Colonic mucosa (tissue), 4 donors: Measurements from ENCODE around the gene AKAP6. TPM values are rescaled to one million over a fixed set of nuclear protein-coding genes. Genes with fewer than 3 reads are reported as not detected.
A peak's percentile ranks its signal among the peaks of the same experiment; 100 is the strongest.

ENCODE experiments used
- DNase-seq: peaks from one replicate; pipeline ENCODE4 v3.0.0-alpha.2; 2020
- H3K27ac ChIP-seq: fragments of 200-600 bp; one replicate; pipeline ENCODE4 v1.8.0; 2021
- H3K27me3 ChIP-seq: fragments of 200-600 bp; one replicate; pipeline ENCODE4 v1.8.0; 2021
- H3K36me3 ChIP-seq: fragments of 200-600 bp; one replicate; pipeline ENCODE4 v1.8.0; 2021
- H3K4me1 ChIP-seq: fragments of 200-600 bp; one replicate; pipeline ENCODE4 v1.8.0; 2021; ENCODE audit warnings: mild to moderate bottlenecking
- H3K4me3 ChIP-seq: fragments of 200-600 bp; one replicate; pipeline ENCODE4 v1.8.0; 2021
- H3K9ac ChIP-seq, 2 donors: one replicate each; pipeline ENCODE4 v1.7.0; 2013; ENCODE audit warnings: control low read depth in 2 of 2, low read depth in 2 of 2, low read length in 2 of 2
- H3K9me3 ChIP-seq: fragments of 200-600 bp; one replicate; pipeline ENCODE4 v1.8.0; 2021
- CTCF ChIP-seq: fragments of 200-600 bp; IDR thresholded peaks from one replicate; pipeline ENCODE4 v1.8.0; 2022; ENCODE audit warnings: antibody characterized with exemption, mild to moderate bottlenecking
- intact Hi-C: fragments of 100-400 bp; cut with DNase I; formaldehyde crosslinking; loops from one replicate; pipeline ENCODE4 v1.14.1; 2022
- total RNA-seq, 2 donors: library from RNA; stranded (reverse); fragmentation: NEBNext Ultra II Directional in 1 of 2; extraction: Animal tissue kit (Norgen Biotek cat#: 25700) in 1 of 2; gene quantifications; one replicate each; pipeline ENCODE4 v1.2.1, GENCODE V29; 2021
- donor health status: healthy.
- donor health status: DM: no; HTN: no; CAD: no.
- donor health status: DM: no; HTN: no; CAD: no.

AKAP6 gene
- total RNA-seq, 2 donors from 2014 or later = 1.3 to 10.3 TPM

- intact Hi-C loops = no loop called here
- no peak for DNase-seq
- no peaks in the 10 kb centered on the region for H3K36me3 ChIP-seq
- H3K9me3 ChIP-seq = no peaks in the 10 kb centered on the region
- no peak overlapping the region for H3K9ac ChIP-seq
- no peaks in the 10 kb centered on the region for H3K4me1 ChIP-seq
- no peak for TF ChIP-seq CTCF
- no peak overlapping the region for H3K27ac ChIP-seq
- H3K27me3 ChIP-seq = no peaks in the 10 kb centered on the region
- H3K4me3 ChIP-seq = no peak overlapping the region
Observed at GRCh38 chr14:32414808-32415255, 85.7 kb downstream of the AKAP6 start.

GRCh38 chr14:32417956-32418552 lies 89.0 kb downstream of the AKAP6 start:
- no peak for TF ChIP-seq CTCF
- peak; percentile 49 for DNase-seq
- no peak overlapping the region for H3K27ac ChIP-seq
- intact Hi-C loops = no loop called here
- no peak overlapping the region for H3K9ac ChIP-seq
- no peaks in the 10 kb centered on the region for H3K9me3 ChIP-seq
- no peak overlapping the region for H3K4me3 ChIP-seq
- no peaks in the 10 kb centered on the region for H3K4me1 ChIP-seq
- no peaks in the 10 kb centered on the region for H3K27me3 ChIP-seq
- H3K36me3 ChIP-seq = no peaks in the 10 kb centered on the region

- Histone ChIP-seq H3K36me3 (no peaks in the 10 kb centered on the region), H3K9ac (no peak overlapping the region), H3K27me3 (no peaks in the 10 kb centered on the region), H3K4me1 (no peaks in the 10 kb centered on the region), H3K27ac (no peak overlapping the region), H3K9me3 (no peaks in the 10 kb centered on the region), H3K4me3 (no peak overlapping the region)
- DNase-seq = no peak
- no peak for TF ChIP-seq CTCF
- intact Hi-C loops = no loop called here
Observed at GRCh38 chr14:32419429-32419828, 90.3 kb downstream of the AKAP6 start.

GRCh38 chr14:32421781-32422180 lies 92.7 kb downstream of the AKAP6 start:
- TF ChIP-seq CTCF = no peak
- Histone ChIP-seq H3K4me3 (no peak overlapping the region), H3K9me3 (no peaks in the 10 kb centered on the region), H3K36me3 (no peaks in the 10 kb centered on the region), H3K4me1 (no peaks in the 10 kb centered on the region), H3K27me3 (no peaks in the 10 kb centered on the region), H3K27ac (no peak overlapping the region), H3K9ac (no peak overlapping the region)
- no peak for DNase-seq
- intact Hi-C loops = no loop called here

GRCh38 chr14:32422440-32422839 lies 93.3 kb downstream of the AKAP6 start:
- H3K36me3 ChIP-seq = no peaks in the 10 kb centered on the region
- no peak overlapping the region for H3K27ac ChIP-seq
- H3K27me3 ChIP-seq = no peaks in the 10 kb centered on the region
- TF ChIP-seq CTCF = no peak
- no peaks in the 10 kb centered on the region for H3K4me1 ChIP-seq
- intact Hi-C loops = no loop called here
- no peak overlapping the region for H3K9ac ChIP-seq
- DNase-seq = no peak
- no peaks in the 10 kb centered on the region for H3K9me3 ChIP-seq
- no peak overlapping the region for H3K4me3 ChIP-seq
